Nephron progenitor cell (in vitro differentiated cells): ENCODE data around the gene OTUD3.
A peak's percentile ranks its signal among the peaks of the same experiment; 100 is the strongest.

Experiments
- DNase-seq: peaks from one replicate; pipeline ENCODE4 v3.0.0; 2021
- H3K27ac Mint-ChIP-seq: 2 replicates; pipeline ENCODE4 v1.8.0; 2021; ENCODE audit warnings: mild to moderate bottlenecking, moderate library complexity, mixed read lengths
- H3K27me3 Mint-ChIP-seq: 2 replicates; pipeline ENCODE4 v1.8.0; 2021; ENCODE audit warnings: mild to moderate bottlenecking, low read depth, mixed read lengths; ENCODE audit not compliant: poor library complexity
- H3K36me3 Mint-ChIP-seq: 2 replicates; pipeline ENCODE4 v1.8.0; 2021; ENCODE audit warnings: low read depth, mixed read lengths
- H3K4me1 Mint-ChIP-seq: 2 replicates; pipeline ENCODE4 v1.8.0; 2021; ENCODE audit warnings: mixed read lengths
- H3K4me3 Mint-ChIP-seq: 2 replicates; pipeline ENCODE4 v1.8.0; 2021; ENCODE audit warnings: mild to moderate bottlenecking, moderate library complexity, mixed read lengths
- H3K9me3 Mint-ChIP-seq: 2 replicates; pipeline ENCODE4 v1.8.0; 2021; ENCODE audit warnings: mild to moderate bottlenecking, moderate library complexity, mixed read lengths
- CTCF ChIP-seq: fragments of 200-600 bp; sonication (generic); IDR thresholded peaks from 2 replicates; pipeline ENCODE4 v1.5.0; 2021; ENCODE audit warnings: antibody characterized with exemption

OTUD3 gene

GRCh38 chr1:19955534-19956170 is 73.5 kb downstream of the OTUD3 start:
- Mint-ChIP-seq H3K36me3 (no peaks in the 10 kb centered on the region), H3K4me3 (no peak overlapping the region), H3K9me3 (peaks cover 22% of the 10 kb centered on the region), H3K27me3 (peaks cover 23% of the 10 kb centered on the region), H3K4me1 (no peaks in the 10 kb centered on the region), H3K27ac (no peak overlapping the region)
- no peak for TF ChIP-seq CTCF
- DNase-seq = no peak

- Mint-ChIP-seq H3K4me3 (no peak overlapping the region), H3K27ac (peak overlapping the region; percentile 11), H3K36me3 (no peaks in the 10 kb centered on the region), H3K4me1 (no peaks in the 10 kb centered on the region), H3K9me3 (peaks cover 18% of the 10 kb centered on the region), H3K27me3 (peaks cover 13% of the 10 kb centered on the region)
- TF ChIP-seq CTCF = no peak
- DNase-seq = no peak
These were observed 75.6 kb downstream of the OTUD3 start for GRCh38 chr1:19957779-19958178.

GRCh38 chr1:19960591-19960990 is 78.4 kb downstream of the OTUD3 start:
- TF ChIP-seq CTCF = no peak
- H3K27me3 Mint-ChIP-seq = peaks cover 19% of the 10 kb centered on the region
- no peak overlapping the region for H3K27ac Mint-ChIP-seq

More at GRCh38 chr1:19960591-19960990, 78.4 kb downstream of the OTUD3 start:
- peaks cover 21% of the 10 kb centered on the region for H3K9me3 Mint-ChIP-seq
- DNase-seq = no peak
- H3K4me1 Mint-ChIP-seq = no peaks in the 10 kb centered on the region
- no peaks in the 10 kb centered on the region for H3K36me3 Mint-ChIP-seq
- H3K4me3 Mint-ChIP-seq = no peak overlapping the region
